Measurements from ENCODE around the gene PDE6H.

The PDE6H gene

DNA sequence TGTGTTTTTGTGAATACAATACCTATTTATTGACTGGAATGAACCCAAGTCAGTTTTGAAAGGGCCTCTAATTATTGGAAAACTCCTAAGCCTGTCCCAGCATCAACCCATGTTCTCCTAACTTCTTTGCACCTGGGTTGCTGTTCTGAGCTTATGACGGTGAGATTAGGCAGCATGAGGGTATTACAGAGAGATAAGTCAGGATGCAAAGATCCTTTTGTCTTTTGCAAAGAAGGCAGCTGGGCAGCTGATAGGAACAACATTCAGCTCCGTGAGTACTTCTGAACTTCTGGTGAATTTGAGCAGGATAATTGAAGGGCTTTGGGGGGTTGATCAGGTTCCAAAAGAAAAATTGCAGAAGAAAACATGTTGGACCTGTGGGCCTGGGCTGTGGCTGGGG, at the start of gene PDE6H:
Gene PDE6H, plus strand, starts transcription at position 227 of the 400 bp plus-strand sequence. CDS start 4,971 bp downstream, outside the sequence.
- DNase-seq, result no peak

DNA sequence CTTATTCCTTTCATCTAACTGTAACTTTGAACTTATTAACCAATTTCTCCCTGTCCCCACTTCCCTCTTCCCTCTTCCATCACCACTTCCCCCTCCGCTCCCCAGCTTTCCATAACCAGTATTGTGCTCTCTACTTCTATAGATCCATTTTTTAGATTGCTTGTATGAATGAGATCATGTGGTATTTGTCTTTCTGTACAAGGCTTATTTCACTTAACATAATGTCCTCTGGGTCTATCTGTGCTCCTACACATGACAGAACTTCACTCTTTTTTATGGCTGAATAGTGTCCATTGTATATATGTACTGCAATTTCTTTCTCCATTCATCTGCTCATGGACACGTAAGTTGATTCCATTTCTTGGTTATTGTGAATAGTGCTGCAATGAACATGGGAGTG, 48.9 kb upstream of the PDE6H start:
- DNase-seq, result no peak

DNA sequence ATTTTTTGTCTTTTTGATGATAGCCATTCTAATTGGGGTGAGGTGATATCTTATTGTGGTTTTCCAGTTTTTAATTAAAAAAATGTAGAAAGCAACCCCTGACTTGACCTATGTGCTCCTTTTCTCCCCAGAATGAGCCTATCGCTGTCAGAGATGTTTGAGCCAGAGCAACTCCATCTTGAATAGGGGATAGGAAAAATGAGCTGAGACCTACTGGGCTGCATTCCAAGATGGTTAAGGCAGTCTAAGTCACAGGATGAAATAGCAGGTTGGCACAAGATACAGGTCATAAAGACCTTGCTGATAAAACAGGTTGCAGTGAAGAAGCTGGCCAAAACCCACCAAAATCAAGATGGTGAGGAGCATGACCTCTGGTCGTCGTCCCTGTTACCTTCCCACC, 48.3 kb upstream of the PDE6H start:
- no peak for DNase-seq

DNA sequence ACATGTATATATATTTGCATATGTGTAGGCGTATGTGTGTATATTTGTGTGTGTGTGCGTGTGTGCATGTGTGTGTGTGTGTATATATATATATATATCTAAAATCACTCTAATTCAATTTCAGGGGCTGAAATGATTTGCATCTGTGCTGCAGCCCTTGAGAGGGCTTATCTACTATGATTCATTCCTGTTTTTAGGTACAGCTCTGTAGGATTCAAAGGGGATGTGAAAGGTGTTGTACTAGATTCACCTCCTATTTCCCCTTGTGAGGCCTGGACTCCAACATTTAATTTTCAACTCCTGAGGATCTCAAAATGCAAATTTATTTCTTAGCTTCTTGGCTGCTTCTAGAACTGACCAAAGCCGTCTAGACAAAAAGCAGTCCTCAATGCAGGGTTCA, 45.6 kb upstream of the PDE6H start:
- no peak for DNase-seq

DNA sequence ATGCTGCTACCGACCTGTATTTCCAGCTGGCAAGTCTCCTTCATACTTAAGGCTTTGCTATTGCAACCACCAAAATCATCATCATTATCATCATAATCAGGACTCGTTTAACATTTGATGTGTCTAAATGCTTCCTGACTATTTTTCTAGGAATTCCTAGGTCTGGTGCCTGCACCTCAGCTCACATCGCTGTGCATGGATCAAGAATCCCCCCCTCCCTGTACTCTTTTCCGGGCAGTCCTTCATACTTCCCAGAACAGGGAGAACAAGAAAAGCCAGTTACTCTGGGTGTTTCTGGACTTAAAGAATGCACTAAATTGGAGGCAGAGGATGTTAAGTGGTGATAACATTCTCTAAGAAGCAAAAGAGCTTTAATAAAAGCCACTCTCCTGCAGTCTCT, 43.9 kb upstream of the PDE6H start:
- DNase-seq, result no peak

DNA sequence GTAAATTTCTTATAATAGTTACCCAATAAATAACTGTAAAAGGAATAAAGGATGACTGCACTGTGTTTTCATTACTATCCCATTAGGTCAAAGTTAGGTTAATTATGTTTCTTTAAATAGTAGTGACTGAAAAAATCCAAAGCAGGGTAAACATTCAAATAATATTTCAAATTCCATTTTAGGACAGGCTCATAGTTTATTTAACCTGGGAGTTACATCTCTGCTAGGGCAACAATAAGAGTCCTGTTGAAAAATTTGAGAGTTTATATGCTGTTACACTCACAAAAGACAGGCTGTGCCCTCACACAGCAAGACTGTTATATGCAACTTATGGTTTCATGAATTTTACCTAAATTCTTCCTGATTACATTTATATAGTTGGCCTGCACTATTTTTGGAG, 42.5 kb upstream of the PDE6H start:
- no peak for DNase-seq

DNA sequence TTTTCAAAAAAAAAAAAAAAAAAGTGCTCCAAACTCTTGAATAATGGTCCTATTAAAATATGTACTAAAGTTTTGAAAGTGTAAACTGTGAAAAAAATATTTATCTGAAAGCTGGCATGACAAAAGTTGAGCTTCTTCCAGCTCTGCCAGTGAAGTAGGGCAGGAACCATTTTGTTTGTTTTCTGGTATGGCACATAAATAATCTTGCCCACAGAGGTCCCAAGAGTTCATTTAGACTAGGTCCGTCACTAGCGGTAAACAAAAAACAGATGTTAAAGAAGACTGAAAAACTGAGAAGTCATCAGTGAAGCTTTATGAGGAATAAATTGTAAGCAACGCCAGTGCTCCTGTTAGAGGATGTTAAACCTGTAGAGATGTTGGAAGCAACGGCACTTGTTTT, 41.5 kb upstream of the PDE6H start:
- DNase-seq, result no peak

DNA sequence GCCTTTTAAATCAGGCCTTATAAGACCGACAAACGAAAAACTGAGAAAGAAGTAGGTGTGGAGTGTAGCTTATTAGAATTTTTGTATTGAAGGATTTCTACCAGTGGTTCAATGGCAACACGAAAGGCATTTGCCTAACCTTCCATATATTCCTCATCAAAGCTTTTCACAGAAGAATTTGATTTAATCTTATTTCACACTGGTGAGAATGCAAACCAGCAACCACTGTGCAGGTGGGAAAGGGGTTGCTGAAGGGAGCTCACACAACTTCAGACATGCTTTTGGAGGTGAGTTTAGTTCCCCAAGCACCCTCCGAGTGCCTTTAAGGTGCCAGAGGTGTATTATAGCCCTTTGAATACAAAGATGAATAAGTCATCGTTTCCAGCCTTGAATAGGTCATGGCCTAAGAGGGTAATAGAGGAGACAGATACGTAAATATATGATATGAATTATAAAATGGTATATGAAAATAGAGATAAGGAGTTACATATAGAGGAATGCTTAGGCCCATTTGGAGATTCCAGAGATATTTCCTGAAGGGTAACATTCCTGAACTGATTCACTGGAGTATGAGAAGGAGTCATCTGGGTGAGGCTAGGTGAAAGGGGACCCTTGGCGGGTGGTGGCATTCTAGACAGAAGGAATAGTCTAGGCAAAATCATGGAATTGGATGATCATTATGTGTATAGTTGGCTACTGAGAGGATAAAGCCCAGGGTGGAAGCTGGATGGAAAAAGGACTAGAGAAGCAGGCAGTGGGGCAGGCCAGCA, 40.9 kb upstream of the PDE6H start:
- no peak for DNase-seq

DNA sequence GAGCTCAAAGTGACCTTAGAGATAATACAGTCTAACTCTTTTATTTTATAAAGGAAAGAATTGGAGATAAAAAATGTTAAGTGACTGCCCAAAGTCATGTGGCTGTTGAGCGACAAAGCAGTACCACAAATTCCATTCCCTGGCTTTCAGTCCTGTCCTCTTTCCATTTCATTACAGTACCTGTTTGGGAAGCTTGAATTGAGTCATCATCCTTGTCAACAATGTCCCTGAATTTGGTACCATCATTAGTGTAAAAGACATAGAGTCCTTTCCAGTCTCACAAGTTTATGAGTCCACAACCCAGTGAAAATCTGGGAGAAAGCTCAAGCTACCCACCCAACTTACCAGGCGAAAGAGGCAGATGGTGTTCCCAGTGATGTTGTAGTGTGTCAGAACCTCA, 38.3 kb upstream of the PDE6H start:
- no peak for DNase-seq

DNA sequence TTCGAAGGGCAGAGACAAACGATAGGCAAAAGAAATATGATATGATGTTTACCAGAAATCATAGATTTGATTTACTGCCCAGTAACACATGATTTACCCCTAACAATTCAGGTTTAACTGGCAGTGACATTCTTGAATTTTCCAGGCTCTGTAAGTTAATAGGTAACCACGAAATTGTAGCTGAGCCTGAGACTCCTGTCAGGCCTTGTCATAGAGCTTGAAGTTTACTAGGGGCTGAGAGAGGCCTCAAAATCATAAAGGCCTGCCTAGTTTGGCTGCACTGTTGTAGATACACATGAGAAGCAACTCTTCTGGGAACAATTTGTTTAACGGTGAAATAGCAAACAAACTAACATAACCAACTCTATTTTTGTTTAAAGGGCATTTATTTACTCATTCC, 37.8 kb upstream of the PDE6H start:
- no peak for DNase-seq

DNA sequence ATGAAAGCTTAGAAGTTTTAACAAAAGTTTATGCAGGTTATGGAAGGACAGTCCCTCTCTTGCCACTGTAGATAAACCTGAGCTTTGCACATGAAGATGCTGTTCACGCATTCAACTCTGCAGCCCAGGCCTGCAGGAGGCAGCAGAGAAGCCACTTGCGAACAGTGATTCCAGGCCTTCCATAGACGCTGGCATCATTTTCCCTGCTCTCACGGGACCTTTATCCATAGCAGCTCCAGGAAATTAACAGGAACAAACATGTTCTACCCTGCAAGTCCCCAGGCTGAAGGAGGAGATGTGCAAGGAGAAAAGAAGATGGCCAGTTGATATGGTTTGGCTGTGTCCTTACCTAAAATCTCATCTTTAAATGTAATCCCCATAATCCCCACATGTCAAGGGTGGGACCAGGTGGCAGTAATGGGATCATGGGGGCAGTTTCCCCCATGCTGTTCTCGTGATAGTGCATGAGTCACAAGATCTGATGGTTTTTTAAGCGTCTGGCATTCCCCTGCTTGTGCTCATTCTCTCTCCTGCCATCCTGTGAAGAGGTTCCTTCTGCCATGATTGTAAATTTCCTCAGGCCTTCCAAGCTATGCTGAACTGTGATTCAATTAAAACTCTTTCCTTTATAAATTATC, 36.5 kb upstream of the PDE6H start:
- peak; percentile 83 for DNase-seq

DNA sequence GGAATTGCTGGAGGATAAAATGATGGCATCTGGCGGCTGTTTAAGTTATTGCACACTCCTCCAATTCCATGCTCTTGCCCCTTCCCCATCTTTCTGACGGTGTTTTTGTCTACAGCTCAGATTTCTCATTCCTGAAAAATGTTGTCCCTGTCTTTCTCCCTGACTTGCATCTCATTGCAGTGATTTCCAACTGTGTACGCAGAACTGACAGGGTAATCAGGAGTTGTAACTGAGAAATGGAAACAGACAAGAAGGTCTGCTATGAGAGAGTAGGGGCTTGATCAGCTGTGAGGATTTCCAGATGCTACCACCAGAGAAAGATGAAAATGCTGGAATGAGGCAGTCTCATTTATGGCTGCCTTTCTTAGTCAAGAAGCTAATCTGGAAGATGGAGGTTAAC, 35.8 kb upstream of the PDE6H start:
- peak; percentile 36 for DNase-seq

DNA sequence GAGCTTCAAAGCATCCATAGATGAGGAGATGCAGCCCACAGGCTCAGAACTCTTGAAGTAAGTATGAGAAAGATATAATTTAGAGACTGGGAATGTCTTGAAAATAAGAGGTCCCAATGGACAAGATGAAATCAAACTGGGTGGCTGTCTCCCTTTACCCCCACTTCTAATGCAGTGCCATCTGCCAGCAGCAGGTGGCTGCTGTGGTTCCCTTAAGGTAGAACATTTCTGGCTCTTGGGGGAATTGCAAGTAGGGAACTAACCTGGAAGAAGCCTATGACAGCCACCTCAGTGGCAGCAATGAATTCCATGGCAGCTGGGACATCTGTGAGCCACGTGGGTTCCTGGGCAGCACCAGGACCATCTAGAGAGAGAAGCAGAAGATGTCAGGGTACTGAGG, 35.2 kb upstream of the PDE6H start:
- DNase-seq, result peak; percentile 16

DNA sequence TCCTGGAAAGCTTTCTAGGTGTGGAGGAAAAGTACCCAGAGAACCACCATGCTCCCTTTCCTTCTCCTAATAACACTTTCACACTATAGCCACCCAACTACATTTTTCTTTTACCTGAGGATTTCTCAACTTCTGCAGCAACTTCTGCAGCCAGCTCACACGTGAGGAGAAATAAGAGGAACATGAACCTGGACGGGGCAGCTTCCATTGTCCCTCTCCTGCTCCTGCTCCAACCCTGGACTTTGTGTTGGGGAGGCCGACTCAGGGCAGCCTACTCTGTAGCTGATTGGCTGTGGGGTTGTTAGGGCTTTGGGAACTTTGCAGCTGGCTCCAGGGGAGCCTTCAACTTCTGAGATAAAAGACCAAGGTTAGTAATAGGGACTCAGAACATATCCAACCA, 34.5 kb upstream of the PDE6H start, which contains the start of gene ERP27:
Gene ERP27, minus strand, starts transcription at position 237 of the 400 bp plus-strand sequence. Its CDS starts 29 bp downstream, at position 208.
- no peak for DNase-seq

DNA sequence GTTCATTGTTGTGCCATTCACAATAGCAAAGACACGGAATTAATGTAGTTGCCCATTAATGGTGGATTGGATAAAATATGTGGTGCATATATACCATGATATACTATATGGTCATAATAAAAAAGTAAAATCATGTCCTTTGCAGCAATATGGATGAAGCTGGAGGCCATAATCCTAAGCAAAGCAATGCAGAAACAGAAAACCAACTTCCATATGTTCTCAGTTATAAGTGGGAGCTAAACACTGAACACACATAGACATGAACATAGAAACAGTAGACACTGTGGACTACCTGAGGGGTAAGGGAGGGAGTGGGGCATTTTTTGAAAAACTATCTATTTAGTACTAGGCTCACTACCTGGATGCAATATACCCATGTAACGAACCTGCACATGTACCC, 31.5 kb upstream of the PDE6H start:
- DNase-seq, result no peak

DNA sequence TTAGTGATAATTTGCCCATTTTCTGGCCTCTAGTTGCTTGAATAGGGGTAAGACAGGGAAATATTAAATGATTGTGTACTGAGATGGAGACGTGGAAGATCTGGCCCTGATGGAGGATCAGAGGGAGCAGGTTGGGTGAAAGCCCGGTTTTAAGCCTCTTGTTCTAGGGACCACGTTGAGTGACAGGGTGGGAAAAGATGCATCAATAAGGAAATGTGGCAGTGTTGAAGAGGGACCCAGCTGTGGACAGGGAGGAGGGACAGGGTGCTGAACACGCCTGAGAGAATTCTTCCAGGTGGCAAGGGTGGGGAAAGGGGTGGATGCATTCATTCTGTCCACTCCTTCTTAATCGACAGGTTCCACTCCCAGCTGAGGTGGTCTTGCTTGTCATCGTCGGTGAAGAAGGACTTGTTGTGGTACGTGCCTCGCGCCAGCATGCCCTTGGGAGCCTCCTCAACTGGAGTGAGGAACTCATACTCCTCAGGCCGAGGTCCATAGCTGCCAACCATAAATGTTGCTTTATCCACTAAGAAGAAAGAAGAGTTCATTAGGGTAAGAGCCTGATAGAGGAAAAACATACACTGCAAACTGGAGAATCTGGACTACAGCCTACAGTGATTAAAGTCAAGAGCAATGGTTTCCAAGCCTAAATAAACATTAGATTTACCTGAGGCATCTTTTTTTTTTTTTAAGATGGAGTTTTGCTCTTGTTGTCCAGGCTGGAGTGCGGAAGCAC, 30.5 kb upstream of the PDE6H start:
- no peak for DNase-seq

DNA sequence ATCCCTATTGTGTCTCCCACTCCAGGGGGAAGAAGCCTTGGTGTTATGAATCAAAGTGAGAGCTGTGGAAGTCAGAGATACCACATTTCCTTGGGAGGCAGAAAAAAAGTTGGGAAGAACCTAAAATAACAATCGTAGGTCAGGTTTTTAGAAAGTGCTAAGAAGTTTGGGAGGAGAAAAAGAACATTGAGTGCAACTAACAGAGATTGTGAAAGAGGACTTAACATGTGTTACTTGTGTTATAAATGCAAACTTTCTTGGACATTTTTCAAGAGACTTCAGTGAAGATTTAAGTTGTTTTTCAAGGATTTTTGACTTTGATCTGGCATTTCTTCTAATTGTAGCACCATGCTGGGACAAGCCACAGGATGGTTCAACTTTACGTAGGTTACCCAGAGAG, 26.7 kb upstream of the PDE6H start:
- DNase-seq, result no peak

DNA sequence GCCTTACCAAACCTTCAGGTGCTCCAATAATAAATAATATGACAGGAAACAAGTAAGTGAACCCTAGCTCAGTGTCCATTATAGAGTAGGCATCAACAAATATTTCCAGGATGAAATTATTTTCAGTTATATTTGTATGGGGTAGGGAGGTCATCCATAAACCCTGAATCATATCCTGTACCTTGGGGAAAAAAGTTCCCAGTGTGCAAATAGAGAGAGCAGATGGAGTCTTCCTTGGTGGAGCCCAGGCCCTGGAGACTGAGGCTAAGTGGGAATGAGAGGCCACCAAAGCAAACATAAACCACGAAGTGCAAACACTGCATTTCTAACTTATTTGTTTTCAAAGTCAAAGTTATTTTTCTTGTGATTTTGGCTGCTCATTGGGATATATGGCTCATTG, 26.0 kb upstream of the PDE6H start:
- no peak for DNase-seq

DNA sequence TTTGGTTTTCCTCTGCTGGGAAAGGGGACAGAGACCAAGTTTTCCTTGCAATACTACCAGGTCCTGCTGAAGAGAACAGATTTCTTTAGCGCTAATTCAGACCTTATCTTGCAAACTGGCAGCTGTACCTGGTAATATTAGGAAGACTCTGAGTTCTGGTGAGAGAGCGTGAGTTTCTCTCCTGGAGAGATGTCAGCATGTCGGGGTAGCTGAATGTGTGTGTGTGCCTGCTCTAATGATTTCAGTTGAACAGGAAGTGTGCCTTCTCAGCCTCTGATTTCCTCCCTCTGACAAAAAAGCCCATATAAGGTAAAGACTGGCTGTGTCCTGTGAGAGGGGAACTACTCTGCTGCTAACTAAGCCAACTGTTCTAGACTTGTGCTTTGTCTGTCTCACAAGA, 24.2 kb upstream of the PDE6H start:
- DNase-seq, result no peak

DNA sequence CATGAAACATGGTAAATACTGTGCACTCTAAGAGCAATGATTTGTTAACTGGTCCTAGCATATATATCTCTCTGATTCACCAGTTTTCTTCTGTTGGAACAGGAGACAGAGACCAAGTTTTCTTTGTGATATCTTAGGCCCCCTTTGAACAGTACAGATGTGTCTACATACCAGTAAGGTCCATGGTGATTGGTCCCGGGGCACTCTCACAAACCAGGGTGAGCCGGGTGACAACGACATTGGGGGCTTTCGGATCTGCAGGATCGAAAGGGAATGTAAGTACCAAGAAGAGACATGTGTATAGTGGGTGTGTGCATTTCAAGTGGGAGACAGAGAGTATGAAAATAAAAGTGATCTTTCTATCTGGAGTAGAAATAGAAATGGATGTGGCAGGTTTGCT, 23.2 kb upstream of the PDE6H start:
- DNase-seq, result no peak

DNA sequence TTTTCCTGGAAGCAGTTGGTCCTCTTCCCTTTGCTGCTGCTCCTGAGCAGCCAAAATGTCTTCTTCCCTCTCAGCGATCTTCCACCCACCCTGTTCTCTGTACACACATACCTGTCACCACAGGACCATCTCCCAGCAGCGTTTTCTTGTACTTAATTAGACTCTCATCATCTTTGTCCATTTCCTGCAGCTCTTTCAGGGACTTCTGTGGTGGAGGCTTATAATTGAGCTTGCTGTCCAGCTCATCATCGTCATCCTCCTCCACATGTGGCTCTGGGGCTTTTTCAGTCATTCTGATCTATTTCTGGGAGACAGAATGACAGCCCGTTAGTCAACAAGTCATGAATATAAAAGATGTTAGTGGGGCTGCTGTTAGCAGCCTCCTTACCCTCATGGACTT, 22.4 kb upstream of the PDE6H start:
- DNase-seq, result no peak

DNA sequence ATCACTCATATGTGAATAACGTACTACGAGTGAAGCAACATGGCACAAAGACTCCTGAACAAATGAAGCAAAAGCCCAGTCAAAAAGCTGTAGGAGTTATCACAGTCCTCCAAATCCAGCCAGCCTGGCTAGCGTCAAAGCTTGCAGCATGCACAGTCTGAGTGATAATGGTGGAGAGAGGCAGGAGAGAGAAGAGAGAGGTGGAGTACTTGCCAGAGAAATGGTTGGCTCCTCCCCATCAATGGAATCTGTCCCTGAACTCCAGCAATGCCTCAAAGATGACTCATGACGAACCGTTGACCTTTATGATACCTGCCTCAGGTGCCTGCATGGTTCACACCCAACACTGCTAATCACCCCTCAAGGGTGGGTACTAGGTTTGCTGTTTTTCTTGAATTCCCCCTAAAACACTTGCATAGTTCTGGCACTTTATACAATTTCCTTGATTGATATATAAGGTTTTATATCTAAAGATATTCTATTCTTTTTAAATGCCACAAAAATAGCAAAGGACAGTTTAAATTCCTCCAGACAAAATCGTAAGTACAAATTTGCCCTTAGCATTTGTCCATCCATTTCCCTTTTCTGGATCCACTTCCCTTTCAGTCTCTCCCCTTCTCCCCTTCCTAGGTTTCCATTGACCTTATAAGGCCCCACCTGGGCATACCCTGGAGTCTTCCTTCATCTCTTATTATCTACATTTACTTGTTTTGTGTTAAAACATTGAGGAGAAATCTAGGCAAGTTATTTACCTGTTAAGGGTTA, 21.7 kb upstream of the PDE6H start:
- no peak for DNase-seq

DNA sequence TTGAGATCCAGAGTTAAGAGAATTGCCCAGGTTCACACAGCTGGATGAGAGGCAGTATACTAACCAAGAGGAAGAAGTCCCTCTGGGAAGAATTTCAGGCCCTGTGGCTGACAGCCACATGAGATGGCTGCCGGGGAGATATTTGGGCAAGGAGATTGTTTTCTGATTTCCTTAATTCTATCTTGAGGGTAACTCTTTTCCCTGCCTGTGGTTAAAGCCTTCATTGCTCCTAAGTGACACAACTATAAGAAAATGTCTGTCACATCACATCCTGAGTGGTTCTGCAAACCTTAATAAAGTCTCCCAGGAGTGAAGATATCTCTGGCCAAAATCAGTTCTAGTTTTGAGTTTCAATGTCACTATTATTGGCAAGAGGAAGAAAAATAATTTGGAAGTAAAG, 21.0 kb upstream of the PDE6H start:
- no peak for DNase-seq

Data from NCI-H524 treated with DMSO at 0.1 percent for 48 hours (cell line).